Kidney (tissue), 14 donors: ENCODE results near the gene CDKN2B. TPM values are rescaled to one million over a fixed set of nuclear protein-coding genes. Genes with fewer than 3 reads are reported as not detected.
A peak's percentile ranks its signal among the peaks of the same experiment; 100 is the strongest.

ENCODE experiments used
- DNase-seq, 5 donors: peaks; one replicate each; pipeline ENCODE4 v3.0.0-alpha.2; 2013 to 2020
- FAIRE-seq: peaks from 2 replicates; lab custom pipeline; 2012; peaks lifted over from hg19 to GRCh38; lab: Jason Lieb, UNC
- H3K27ac ChIP-seq, 2 donors: one replicate each; pipeline ENCODE4 v1.7.0; 2013; ENCODE audit warnings: low read depth in 2 of 2, low read length in 2 of 2, inconsistent platforms in 1 of 2
- H3K27me3 ChIP-seq: one replicate; pipeline ENCODE4 v1.7.1; 2013; ENCODE audit warnings: low read length, inconsistent platforms; ENCODE audit not compliant: control insufficient read depth, insufficient read depth
- H3K36me3 ChIP-seq, 3 donors: one replicate each; pipeline versions ENCODE4 v1.7.0 to v1.7.1; 2013; ENCODE audit warnings: low read length in 3 of 3, control low read depth in 1 of 3, inconsistent platforms in 1 of 3; ENCODE audit not compliant: insufficient read depth in 3 of 3, control insufficient read depth in 2 of 3
- H3K4me1 ChIP-seq, 3 donors: one replicate each; pipeline versions ENCODE4 v1.7.0 to v1.7.1; 2013; ENCODE audit warnings: low read length in 3 of 3, inconsistent platforms in 1 of 3, low read depth in 1 of 3; ENCODE audit not compliant: control insufficient read depth in 2 of 3, insufficient read depth in 2 of 3
- H3K4me3 ChIP-seq, 3 donors: one replicate each; pipeline versions ENCODE4 v1.7.0 to v1.8.1; 2013; ENCODE audit warnings: low read length in 3 of 3, control low read depth in 1 of 3, inconsistent platforms in 1 of 3
- H3K9ac ChIP-seq, 3 donors: one replicate each; pipeline versions ENCODE4 v1.7.0 to v1.7.1; 2013; ENCODE audit warnings: low read length in 3 of 3, control low read depth in 1 of 3, inconsistent platforms in 1 of 3
- H3K9me3 ChIP-seq, 3 donors: one replicate each; pipeline versions ENCODE4 v1.7.0 to v1.7.1; 2013; ENCODE audit warnings: low read length in 3 of 3, control low read depth in 1 of 3, inconsistent platforms in 1 of 3; ENCODE audit not compliant: control insufficient read depth in 2 of 3, insufficient read depth in 1 of 3
- CTCF ChIP-seq: IDR thresholded peaks from 3 replicates; pipeline ENCODE4 v1.5.1; 2012; ENCODE audit warnings: mild to moderate bottlenecking, moderate library complexity, borderline replicate concordance; ENCODE audit not compliant: insufficient read depth; ENCODE audit errors: extremely low read depth
- intact Hi-C: fragments of 100-400 bp; cut with DNase I; formaldehyde crosslinking; loops from one replicate; pipeline ENCODE4 v1.11.1; 2022
- polyA plus RNA-seq: library from polyadenylated mRNA; stranded (reverse); fragments of 350-450 nt; fragmentation: Illumina TruSeq; extraction: RNeasy Lipid Tissue Mini Kit (QIAGEN cat#74804); gene quantifications from one replicate; pipeline ENCODE4 v1.2.3, GENCODE V29; 2014; ENCODE audit warnings: low read depth, low replicate concordance; ENCODE audit not compliant: insufficient read depth
- total RNA-seq: library from RNA; stranded (reverse); fragmentation: NEBNext Ultra II Directional; extraction: Animal tissue kit (Norgen Biotek cat#: 25700); gene quantifications from one replicate; pipeline ENCODE4 v1.2.1, GENCODE V29; 2021
- donor health status: control.
- donor health status: control.
- donor health status: control.
- donor health status: control.
- donor health status: control.
- donor health status: DM: yes; HTN: yes; CAD: no.
- donor health status: Normal renal cell carcinoma (clear cell type).

The CDKN2B gene
- total and polyA plus RNA-seq, 2 donors from 2014 or later: 0.30 to 1.8 TPM

DNA sequence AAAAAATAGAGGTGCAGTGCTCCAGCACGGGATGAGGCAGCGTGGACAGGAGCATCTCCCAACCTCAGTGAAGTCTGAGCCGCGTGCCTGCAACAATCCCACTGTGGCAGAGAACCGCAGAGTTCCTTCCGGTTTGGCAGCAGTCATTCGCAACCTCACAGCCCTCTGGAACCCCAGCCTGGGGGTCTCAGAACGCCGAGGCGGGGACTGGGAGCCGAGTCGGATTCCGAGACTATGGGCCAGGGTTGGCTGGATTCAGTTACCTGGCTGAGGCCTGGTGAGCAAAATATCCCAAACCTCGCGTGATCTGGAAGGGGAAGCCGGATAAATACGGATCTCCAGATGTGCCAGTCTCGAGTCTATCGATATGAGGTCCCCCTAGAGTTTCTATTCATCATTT is 41.9 kb downstream of the CDKN2B start:
- no peak for TF ChIP-seq CTCF
- Histone ChIP-seq H3K4me1 (peaks cover 0 to 13% (median 5%) of the 10 kb centered on the region in 3 donors), H3K4me3 (no peak overlapping the region), H3K27ac (no peak overlapping the region), H3K36me3 (no peaks in the 10 kb centered on the region), H3K27me3 (peaks cover 79% of the 10 kb centered on the region), H3K9ac (no peak overlapping the region), H3K9me3 (peaks cover 0 to 5% (median 0%) of the 10 kb centered on the region in 3 donors)
- intact Hi-C loops: no loop called here
- FAIRE-seq (no peak), DNase-seq (peak in 3 of 5 donors; percentile 11 to 65 (median 39))

DNA sequence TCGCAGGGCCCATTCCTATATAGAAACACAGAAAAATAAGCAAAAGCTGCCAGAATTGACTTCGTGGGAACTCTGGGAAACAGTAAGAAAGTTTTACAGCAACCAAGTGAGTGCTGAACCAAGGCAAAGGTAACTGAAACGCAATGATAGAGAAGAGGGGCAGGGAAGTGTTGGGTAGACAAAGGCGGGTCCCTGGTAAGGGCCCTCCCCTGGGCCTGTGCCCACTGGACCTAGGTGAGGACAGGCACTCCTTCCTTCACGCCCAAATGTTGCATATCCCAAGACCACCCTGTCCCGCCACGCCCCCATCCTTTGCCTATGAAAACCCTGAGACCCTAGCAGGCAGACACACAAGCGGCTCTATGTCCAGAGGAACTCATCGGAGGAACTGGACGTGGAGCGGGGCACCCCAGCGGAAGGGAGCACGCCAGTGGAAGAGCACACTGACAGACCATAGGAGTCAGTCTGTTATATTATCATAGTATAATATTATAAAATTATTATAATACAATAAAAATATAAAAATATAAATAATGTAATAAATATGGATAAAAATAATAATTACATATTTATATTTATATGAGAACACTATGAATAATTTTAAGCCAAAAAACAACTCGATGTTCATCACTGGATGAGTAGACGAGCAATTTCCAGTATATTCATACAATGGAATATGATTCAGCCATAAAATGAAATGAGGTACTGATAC is 42.8 kb downstream of the CDKN2B start:
- H3K4me3 ChIP-seq: no peak overlapping the region
- intact Hi-C loops: no loop called here
- peaks cover 70% of the 10 kb centered on the region for H3K27me3 ChIP-seq
- H3K27ac ChIP-seq: no peak overlapping the region
- H3K4me1 ChIP-seq: peaks cover 0 to 13% (median 5%) of the 10 kb centered on the region in 3 donors
- FAIRE-seq (no peak), DNase-seq (peak in 2 of 5 donors; percentile 45 to 57)
- no peaks in the 10 kb centered on the region for H3K36me3 ChIP-seq
- no peak overlapping the region for H3K9ac ChIP-seq
- no peak for TF ChIP-seq CTCF
- H3K9me3 ChIP-seq: peaks cover 0 to 5% (median 0%) of the 10 kb centered on the region in 3 donors

DNA sequence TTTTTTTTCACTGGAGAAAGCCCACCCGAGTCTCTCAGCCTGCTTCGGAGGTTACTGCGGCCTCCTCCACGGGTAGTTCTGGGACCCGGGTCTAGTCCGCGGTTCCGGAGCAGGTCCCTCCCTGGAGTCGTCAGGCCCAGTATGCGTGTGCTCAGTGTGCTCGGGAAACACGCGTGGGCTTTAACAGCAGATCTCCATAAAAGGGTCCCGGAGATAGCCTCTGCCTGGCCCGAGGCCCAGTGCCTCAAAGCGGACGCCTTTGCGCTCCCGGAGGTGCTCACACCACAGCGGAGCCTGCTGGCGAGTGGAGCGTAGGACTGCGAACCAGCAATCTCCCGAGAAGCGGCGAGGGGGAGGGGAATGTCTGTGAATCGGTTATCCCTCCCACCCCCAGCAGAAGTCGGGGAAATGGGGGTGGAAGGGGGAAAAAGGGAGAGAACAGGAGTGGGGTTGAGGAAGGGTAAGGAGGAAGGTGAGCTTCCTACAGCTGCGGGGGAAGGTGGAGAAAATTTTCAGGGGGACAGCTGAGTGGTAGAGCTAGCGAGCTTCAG is 43.6 kb downstream of the CDKN2B start:
- peak overlapping the region in 2 of 3 donors; percentile 10 to 24 for H3K4me3 ChIP-seq
- no peak overlapping the region for H3K9ac ChIP-seq
- no peak for TF ChIP-seq CTCF
- peaks cover 64% of the 10 kb centered on the region for H3K27me3 ChIP-seq
- intact Hi-C loops: no loop called here
- peaks cover 0 to 9% (median 5%) of the 10 kb centered on the region in 3 donors for H3K4me1 ChIP-seq
- DNase-seq: peak; percentile 64 to 80 (median 77)
- H3K27ac ChIP-seq: no peak overlapping the region
- no peak for FAIRE-seq
- H3K36me3 ChIP-seq: no peaks in the 10 kb centered on the region
- H3K9me3 ChIP-seq: peaks cover 0 to 5% (median 0%) of the 10 kb centered on the region in 3 donors
